ENCODE measurements around the gene SKAP1. TPM values are rescaled to one million over a fixed set of nuclear protein-coding genes. Genes with fewer than 3 reads are reported as not detected.

Gene SKAP1
- total and polyA plus RNA-seq, 2 experiments from 2014 or later: 0.27 TPM; not detected in 1

DNA sequence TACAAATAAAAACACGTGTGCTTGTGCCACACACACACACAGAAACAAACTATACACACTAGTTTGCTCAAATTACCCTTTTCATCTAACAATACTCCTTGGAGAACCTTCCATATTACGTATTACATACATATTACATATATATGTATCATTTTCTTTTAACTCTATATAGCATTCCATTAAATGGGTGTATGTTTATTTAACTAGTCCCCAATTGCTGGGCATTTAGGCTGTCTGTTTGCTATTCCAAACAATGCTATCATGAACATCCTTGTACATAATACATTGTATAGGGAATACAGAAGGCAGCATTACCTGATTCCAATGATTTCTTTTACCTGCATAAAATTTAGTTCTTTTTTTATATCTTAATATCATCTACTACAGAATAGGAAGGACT lies 73.1 kb downstream of the SKAP1 start:
- H3K4me2 ChIP-seq: no peak overlapping the region
- H3K9me2 ChIP-seq (ENCODE audit: insufficient read depth): no peaks in the 10 kb centered on the region
- peaks cover 1% of the 10 kb centered on the region for H3K27me3 Mint-ChIP-seq (ENCODE audit: insufficient read depth, low read depth, poor library complexity)
- no peak overlapping the region for H2AFZ ChIP-seq
- H3K27ac ChIP-seq (ENCODE audit: low read depth): no peak overlapping the region
- no peaks in the 10 kb centered on the region for H3K36me3 ChIP-seq (ENCODE audit: insufficient read depth)
- no peak overlapping the region for H3K27ac Mint-ChIP-seq
- no peaks in the 10 kb centered on the region for H3K36me3 Mint-ChIP-seq (ENCODE audit: low read depth)
- H3F3A ChIP-seq (replicated peaks; ENCODE audit: low read depth): no peaks in the 10 kb centered on the region
- H3K4me3 ChIP-seq: no peak overlapping the region
- H3K4me3 Mint-ChIP-seq: no peak overlapping the region
- H3K4me1 ChIP-seq (ENCODE audit: insufficient read depth): no peaks in the 10 kb centered on the region
- no peak for DNase-seq (ENCODE audit: low spot score)
- no peak for ATAC-seq
- no peaks in the 10 kb centered on the region for H3K79me2 ChIP-seq (replicated peaks; ENCODE audit: insufficient read depth)
- H3K27me3 ChIP-seq (ENCODE audit: insufficient read depth): no peaks in the 10 kb centered on the region
- no peaks in the 10 kb centered on the region for H4K20me1 ChIP-seq (replicated peaks; ENCODE audit: insufficient read depth)
- TF ChIP-seq CREB1 (CRISPR knock-in tag; IDR thresholded peaks at IDR 0.05; ENCODE audit: low read depth) (no peak), EZH2 (IDR thresholded peaks at IDR 0.05; ENCODE audit: low read depth, unreplicated experiment) (no peak), ZNF331 (CRISPR knock-in tag; IDR thresholded peaks at IDR 0.05; ENCODE audit: low read depth) (no peak), EZH2phosphoT487 (IDR thresholded peaks at IDR 0.05; ENCODE audit: unreplicated experiment) (no peak), NANOG (IDR thresholded peaks at IDR 0.05; ENCODE audit: borderline replicate concordance) (no peak), STAT1 (IDR thresholded peaks at IDR 0.05; ENCODE audit: unreplicated experiment) (no peak), JUNB (IDR thresholded peaks at IDR 0.05; ENCODE audit: unreplicated experiment) (no peak)
- TF ChIP-seq, protein P1, sequence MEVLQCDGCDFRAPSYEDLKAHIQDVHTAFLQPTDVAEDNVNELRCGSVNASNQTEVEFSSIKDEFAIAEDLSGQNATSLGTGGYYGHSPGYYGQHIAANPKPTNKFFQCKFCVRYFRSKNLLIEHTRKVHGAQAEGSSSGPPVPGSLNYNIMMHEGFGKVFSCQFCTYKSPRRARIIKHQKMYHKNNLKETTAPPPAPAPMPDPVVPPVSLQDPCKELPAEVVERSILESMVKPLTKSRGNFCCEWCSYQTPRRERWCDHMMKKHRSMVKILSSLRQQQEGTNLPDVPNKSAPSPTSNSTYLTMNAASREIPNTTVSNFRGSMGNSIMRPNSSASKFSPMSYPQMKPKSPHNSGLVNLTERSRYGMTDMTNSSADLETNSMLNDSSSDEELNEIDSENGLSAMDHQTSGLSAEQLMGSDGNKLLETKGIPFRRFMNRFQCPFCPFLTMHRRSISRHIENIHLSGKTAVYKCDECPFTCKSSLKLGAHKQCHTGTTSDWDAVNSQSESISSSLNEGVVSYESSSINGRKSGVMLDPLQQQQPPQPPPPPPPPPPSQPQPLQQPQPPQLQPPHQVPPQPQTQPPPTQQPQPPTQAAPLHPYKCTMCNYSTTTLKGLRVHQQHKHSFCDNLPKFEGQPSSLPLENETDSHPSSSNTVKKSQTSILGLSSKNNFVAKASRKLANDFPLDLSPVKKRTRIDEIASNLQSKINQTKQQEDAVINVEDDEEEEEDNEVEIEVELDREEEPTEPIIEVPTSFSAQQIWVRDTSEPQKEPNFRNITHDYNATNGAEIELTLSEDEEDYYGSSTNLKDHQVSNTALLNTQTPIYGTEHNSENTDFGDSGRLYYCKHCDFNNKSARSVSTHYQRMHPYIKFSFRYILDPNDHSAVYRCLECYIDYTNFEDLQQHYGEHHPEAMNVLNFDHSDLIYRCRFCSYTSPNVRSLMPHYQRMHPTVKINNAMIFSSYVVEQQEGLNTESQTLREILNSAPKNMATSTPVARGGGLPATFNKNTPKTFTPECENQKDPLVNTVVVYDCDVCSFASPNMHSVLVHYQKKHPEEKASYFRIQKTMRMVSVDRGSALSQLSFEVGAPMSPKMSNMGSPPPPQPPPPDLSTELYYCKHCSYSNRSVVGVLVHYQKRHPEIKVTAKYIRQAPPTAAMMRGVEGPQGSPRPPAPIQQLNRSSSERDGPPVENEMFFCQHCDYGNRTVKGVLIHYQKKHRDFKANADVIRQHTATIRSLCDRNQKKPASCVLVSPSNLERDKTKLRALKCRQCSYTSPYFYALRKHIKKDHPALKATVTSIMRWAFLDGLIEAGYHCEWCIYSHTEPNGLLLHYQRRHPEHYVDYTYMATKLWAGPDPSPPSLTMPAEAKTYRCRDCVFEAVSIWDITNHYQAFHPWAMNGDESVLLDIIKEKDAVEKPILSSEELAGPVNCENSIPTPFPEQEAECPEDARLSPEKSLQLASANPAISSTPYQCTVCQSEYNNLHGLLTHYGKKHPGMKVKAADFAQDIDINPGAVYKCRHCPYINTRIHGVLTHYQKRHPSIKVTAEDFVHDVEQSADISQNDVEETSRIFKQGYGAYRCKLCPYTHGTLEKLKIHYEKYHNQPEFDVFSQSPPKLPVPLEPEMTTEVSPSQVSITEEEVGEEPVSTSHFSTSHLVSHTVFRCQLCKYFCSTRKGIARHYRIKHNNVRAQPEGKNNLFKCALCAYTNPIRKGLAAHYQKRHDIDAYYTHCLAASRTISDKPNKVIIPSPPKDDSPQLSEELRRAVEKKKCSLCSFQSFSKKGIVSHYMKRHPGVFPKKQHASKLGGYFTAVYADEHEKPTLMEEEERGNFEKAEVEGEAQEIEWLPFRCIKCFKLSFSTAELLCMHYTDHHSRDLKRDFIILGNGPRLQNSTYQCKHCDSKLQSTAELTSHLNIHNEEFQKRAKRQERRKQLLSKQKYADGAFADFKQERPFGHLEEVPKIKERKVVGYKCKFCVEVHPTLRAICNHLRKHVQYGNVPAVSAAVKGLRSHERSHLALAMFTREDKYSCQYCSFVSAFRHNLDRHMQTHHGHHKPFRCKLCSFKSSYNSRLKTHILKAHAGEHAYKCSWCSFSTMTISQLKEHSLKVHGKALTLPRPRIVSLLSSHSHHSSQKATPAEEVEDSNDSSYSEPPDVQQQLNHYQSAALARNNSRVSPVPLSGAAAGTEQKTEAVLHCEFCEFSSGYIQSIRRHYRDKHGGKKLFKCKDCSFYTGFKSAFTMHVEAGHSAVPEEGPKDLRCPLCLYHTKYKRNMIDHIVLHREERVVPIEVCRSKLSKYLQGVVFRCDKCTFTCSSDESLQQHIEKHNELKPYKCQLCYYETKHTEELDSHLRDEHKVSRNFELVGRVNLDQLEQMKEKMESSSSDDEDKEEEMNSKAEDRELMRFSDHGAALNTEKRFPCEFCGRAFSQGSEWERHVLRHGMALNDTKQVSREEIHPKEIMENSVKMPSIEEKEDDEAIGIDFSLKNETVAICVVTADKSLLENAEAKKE (CRISPR knock-in tag; IDR thresholded peaks at IDR 0.05): no peak
- TF ChIP-seq, protein P2, sequence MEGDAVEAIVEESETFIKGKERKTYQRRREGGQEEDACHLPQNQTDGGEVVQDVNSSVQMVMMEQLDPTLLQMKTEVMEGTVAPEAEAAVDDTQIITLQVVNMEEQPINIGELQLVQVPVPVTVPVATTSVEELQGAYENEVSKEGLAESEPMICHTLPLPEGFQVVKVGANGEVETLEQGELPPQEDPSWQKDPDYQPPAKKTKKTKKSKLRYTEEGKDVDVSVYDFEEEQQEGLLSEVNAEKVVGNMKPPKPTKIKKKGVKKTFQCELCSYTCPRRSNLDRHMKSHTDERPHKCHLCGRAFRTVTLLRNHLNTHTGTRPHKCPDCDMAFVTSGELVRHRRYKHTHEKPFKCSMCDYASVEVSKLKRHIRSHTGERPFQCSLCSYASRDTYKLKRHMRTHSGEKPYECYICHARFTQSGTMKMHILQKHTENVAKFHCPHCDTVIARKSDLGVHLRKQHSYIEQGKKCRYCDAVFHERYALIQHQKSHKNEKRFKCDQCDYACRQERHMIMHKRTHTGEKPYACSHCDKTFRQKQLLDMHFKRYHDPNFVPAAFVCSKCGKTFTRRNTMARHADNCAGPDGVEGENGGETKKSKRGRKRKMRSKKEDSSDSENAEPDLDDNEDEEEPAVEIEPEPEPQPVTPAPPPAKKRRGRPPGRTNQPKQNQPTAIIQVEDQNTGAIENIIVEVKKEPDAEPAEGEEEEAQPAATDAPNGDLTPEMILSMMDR (conservative IDR thresholded peaks at IDR 0.05; ENCODE audit: low read depth in 2 of 2): no peak
- TF ChIP-seq, protein P3, sequence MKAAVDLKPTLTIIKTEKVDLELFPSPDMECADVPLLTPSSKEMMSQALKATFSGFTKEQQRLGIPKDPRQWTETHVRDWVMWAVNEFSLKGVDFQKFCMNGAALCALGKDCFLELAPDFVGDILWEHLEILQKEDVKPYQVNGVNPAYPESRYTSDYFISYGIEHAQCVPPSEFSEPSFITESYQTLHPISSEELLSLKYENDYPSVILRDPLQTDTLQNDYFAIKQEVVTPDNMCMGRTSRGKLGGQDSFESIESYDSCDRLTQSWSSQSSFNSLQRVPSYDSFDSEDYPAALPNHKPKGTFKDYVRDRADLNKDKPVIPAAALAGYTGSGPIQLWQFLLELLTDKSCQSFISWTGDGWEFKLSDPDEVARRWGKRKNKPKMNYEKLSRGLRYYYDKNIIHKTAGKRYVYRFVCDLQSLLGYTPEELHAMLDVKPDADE (IDR thresholded peaks at IDR 0.05): no peak
- TF ChIP-seq, protein P4, sequence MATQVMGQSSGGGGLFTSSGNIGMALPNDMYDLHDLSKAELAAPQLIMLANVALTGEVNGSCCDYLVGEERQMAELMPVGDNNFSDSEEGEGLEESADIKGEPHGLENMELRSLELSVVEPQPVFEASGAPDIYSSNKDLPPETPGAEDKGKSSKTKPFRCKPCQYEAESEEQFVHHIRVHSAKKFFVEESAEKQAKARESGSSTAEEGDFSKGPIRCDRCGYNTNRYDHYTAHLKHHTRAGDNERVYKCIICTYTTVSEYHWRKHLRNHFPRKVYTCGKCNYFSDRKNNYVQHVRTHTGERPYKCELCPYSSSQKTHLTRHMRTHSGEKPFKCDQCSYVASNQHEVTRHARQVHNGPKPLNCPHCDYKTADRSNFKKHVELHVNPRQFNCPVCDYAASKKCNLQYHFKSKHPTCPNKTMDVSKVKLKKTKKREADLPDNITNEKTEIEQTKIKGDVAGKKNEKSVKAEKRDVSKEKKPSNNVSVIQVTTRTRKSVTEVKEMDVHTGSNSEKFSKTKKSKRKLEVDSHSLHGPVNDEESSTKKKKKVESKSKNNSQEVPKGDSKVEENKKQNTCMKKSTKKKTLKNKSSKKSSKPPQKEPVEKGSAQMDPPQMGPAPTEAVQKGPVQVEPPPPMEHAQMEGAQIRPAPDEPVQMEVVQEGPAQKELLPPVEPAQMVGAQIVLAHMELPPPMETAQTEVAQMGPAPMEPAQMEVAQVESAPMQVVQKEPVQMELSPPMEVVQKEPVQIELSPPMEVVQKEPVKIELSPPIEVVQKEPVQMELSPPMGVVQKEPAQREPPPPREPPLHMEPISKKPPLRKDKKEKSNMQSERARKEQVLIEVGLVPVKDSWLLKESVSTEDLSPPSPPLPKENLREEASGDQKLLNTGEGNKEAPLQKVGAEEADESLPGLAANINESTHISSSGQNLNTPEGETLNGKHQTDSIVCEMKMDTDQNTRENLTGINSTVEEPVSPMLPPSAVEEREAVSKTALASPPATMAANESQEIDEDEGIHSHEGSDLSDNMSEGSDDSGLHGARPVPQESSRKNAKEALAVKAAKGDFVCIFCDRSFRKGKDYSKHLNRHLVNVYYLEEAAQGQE (IDR thresholded peaks at IDR 0.05; ENCODE audit: unreplicated experiment): no peak
- no peaks in the 10 kb centered on the region for H3K4me1 Mint-ChIP-seq
- no peaks in the 10 kb centered on the region for H3K9me3 Mint-ChIP-seq

All from GM23338 (cell line).